GM23338 (cell line): Measurements from ENCODE around the gene KRTAP22-2. TPM values are rescaled to one million over a fixed set of nuclear protein-coding genes. Genes with fewer than 3 reads are reported as not detected.

Source experiments
- ATAC-seq: fragments of 200-7000 bp; cut with Tn5 transposase; 3 replicates; pipeline ENCODE4 v1.9.1; 2020
- DNase-seq: peaks from one replicate; pipeline ENCODE4 v3.0.0-alpha.2; 2015; ENCODE audit warnings: low spot score
- H2AFZ ChIP-seq: fragments of 200-600 bp; sonication (generic); 2 replicates; pipeline ENCODE4 v1.8.0; 2016; ENCODE audit warnings: antibody characterized with exemption, mild to moderate bottlenecking, moderate library complexity
- H3F3A ChIP-seq: fragments of 200-600 bp; sonication (generic); replicated peaks from 2 replicates; pipeline ENCODE4 v1.8.0; 2017; ENCODE audit warnings: antibody characterized with exemption, mixed run types, low read depth
- H3K27ac ChIP-seq: fragments of 200-600 bp; sonication (generic); 2 replicates; pipeline ENCODE4 v1.6.1; 2016; ENCODE audit warnings: low read depth
- H3K27me3 ChIP-seq: fragments of 200-600 bp; sonication (generic); 2 replicates; pipeline ENCODE4 v1.8.0; 2016; ENCODE audit warnings: mild to moderate bottlenecking, mixed run types, moderate library complexity; ENCODE audit not compliant: insufficient read depth
- H3K36me3 ChIP-seq: fragments of 200-600 bp; sonication (generic); 2 replicates; pipeline ENCODE4 v1.8.0; 2016; ENCODE audit warnings: mild to moderate bottlenecking; ENCODE audit not compliant: insufficient read depth
- H3K4me1 ChIP-seq: fragments of 200-600 bp; sonication (generic); 2 replicates; pipeline ENCODE4 v1.8.0; 2016; ENCODE audit warnings: mild to moderate bottlenecking, moderate library complexity; ENCODE audit not compliant: insufficient read depth
- H3K4me2 ChIP-seq: fragments of 200-600 bp; sonication (generic); 2 replicates; pipeline ENCODE4 v1.7.1; 2017; ENCODE audit warnings: mixed run types
- H3K4me3 ChIP-seq: fragments of 200-600 bp; sonication (generic); 2 replicates; pipeline ENCODE4 v1.6.1; 2016; ENCODE audit warnings: mixed run types
- H3K79me2 ChIP-seq: fragments of 200-600 bp; sonication (generic); replicated peaks from 2 replicates; pipeline ENCODE4 v1.8.0; 2017; ENCODE audit warnings: mild to moderate bottlenecking; ENCODE audit not compliant: insufficient read depth
- H3K9me2 ChIP-seq: fragments of 200-600 bp; sonication (generic); 2 replicates; pipeline ENCODE4 v1.8.0; 2017; ENCODE audit not compliant: insufficient read depth
- H4K20me1 ChIP-seq: fragments of 200-600 bp; sonication (generic); replicated peaks from 2 replicates; pipeline ENCODE4 v1.8.0; 2017; ENCODE audit warnings: mild to moderate bottlenecking; ENCODE audit not compliant: insufficient read depth
- H3K27ac Mint-ChIP-seq: 2 replicates; pipeline ENCODE4 v1.8.0; 2020; ENCODE audit warnings: inconsistent platforms, mild to moderate bottlenecking, moderate library complexity, mixed read lengths
- H3K27me3 Mint-ChIP-seq: 3 replicates; pipeline ENCODE4 v1.8.0; 2022; ENCODE audit warnings: low read depth, mild to moderate bottlenecking, moderate library complexity, mixed read lengths, inconsistent platforms; ENCODE audit not compliant: insufficient read depth, poor library complexity
- H3K36me3 Mint-ChIP-seq: 3 replicates; pipeline ENCODE4 v1.8.0; 2021; ENCODE audit warnings: low read depth, mild to moderate bottlenecking, inconsistent platforms, moderate library complexity, mixed read lengths
- H3K4me1 Mint-ChIP-seq: 3 replicates; pipeline ENCODE4 v1.8.0; 2020; ENCODE audit warnings: mild to moderate bottlenecking, inconsistent platforms, mixed read lengths
- H3K4me3 Mint-ChIP-seq: 3 replicates; pipeline ENCODE4 v1.8.0; 2021; ENCODE audit warnings: moderate library complexity, mild to moderate bottlenecking, inconsistent platforms, mixed read lengths
- H3K9me3 Mint-ChIP-seq: 3 replicates; pipeline ENCODE4 v1.8.0; 2020; ENCODE audit warnings: moderate library complexity, mild to moderate bottlenecking, inconsistent platforms, mixed read lengths
- CTCF ChIP-seq, 2 experiments: fragments of 200-600 bp in 1 of 2; sonication (generic) in 1 of 2; conservative IDR thresholded peaks; 2 replicates each; pipeline versions ENCODE4 v1.5.1 to v1.6.1; 2016 to 2017; ENCODE audit warnings: antibody characterized with exemption in 2 of 2, low read depth in 2 of 2, mild to moderate bottlenecking in 2 of 2, moderate library complexity in 1 of 2
- EZH2phosphoT487 ChIP-seq: fragments of 200-600 bp; sonication (generic); IDR thresholded peaks from one replicate; pipeline ENCODE4 v1.8.1; 2018; ENCODE audit warnings: antibody characterized with exemption; ENCODE audit not compliant: unreplicated experiment
- JUNB ChIP-seq: IDR thresholded peaks from one replicate; pipeline ENCODE4 v1.6.1; 2016; ENCODE audit warnings: antibody characterized with exemption; ENCODE audit not compliant: unreplicated experiment
- REST ChIP-seq: IDR thresholded peaks from one replicate; pipeline ENCODE4 v1.6.1; 2018; ENCODE audit warnings: antibody characterized with exemption; ENCODE audit not compliant: unreplicated experiment
- ZNF462 ChIP-seq: fragments of 250-450 bp; sonication (Bioruptor Pico); IDR thresholded peaks from 2 replicates; pipeline ENCODE4 v1.5.0; 2020; ENCODE audit warnings: mild to moderate bottlenecking, moderate library complexity
- polyA plus RNA-seq: library from polyadenylated mRNA; unstranded; fragments of >200 nt; fragmentation: Nextera tagmentation; extraction: Ambion mirVana; gene quantifications from 2 replicates; pipeline ENCODE4 v1.2.1, GENCODE V29; 2016
- total RNA-seq: library from RNA; depleted of rRNA; stranded (reverse); fragments of >200 nt; shearing (Covaris generic); gene quantifications from 2 replicates; pipeline ENCODE4 v1.2.3, GENCODE V29; 2014

The KRTAP22-2 gene
- total and polyA plus RNA-seq, 2 experiments from 2014 or later: not detected

GRCh38 chr21:30623362-30623761 lies 33.2 kb upstream of the KRTAP22-2 start:
- Mint-ChIP-seq H3K4me3 (no peak overlapping the region), H3K4me1 (no peaks in the 10 kb centered on the region; the same call in 2 of the 3 replicates), H3K9me3 (peaks cover 16% of the 10 kb centered on the region), H3K27me3 (no peaks in the 10 kb centered on the region), H3K27ac (no peak overlapping the region), H3K36me3 (0 out of 3 replicates have a peak, but pooled peaks cover 5% of the 10 kb centered on the region)
- Histone ChIP-seq H3K27me3 (no peaks in the 10 kb centered on the region), H3F3A (no peaks in the 10 kb centered on the region), H3K4me3 (no peak overlapping the region), H4K20me1 (no peaks in the 10 kb centered on the region), H2AFZ (no peak overlapping the region), H3K36me3 (no peaks in the 10 kb centered on the region), H3K79me2 (no peaks in the 10 kb centered on the region), H3K9me2 (peaks cover 7% of the 10 kb centered on the region; the same call in 1 of the 2 replicates), H3K27ac (no peak overlapping the region), H3K4me1 (no peaks in the 10 kb centered on the region; the same call in 1 of the 2 replicates), H3K4me2 (no peak overlapping the region)
- TF ChIP-seq REST: no peak
- TF ChIP-seq EZH2phosphoT487: no peak
- no peak for TF ChIP-seq CTCF (conservative IDR thresholded peaks at IDR 0.05; ENCODE audit: low read depth in 2 of 2)
- TF ChIP-seq JUNB: no peak
- no peak for TF ChIP-seq ZNF462 (CRISPR knock-in tag)
- no peak for DNase-seq
- no peak for ATAC-seq
